HT1080 (cell line): ENCODE measurements around the gene SERPINB7. TPM values are rescaled to one million over a fixed set of nuclear protein-coding genes. Genes with fewer than 3 reads are reported as not detected.

Source experiments
- DNase-seq: peaks from one replicate; pipeline ENCODE4 v3.0.0-alpha.2; 2015; ENCODE audit warnings: low read depth
- total RNA-seq: library from RNA; depleted of rRNA; stranded (reverse); fragments of >200 nt; shearing (Covaris generic); gene quantifications from 2 replicates; pipeline ENCODE4 v1.2.3, GENCODE V29; 2014; rRNA removed

The SERPINB7 gene
- total RNA-seq, 1 experiment from 2014 or later: 71.5 TPM

DNA sequence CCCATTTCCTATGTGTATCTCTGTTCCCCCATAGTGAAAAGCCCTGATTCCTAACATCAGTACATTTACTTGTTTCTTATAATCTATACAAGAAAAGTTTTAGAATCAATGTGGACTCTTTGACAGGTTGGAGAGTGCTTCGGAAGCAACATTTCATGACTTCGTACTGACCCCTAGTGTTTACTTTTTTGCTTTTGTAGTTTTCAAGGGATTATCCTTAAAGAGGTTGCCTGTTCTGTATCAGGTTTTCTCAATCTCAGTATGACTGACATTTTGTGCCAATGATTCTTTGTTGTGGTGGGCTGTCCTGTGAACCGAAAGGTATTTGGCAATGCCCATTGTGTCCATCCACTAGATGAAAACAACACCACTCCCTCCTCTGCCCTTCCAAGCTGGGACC, 69.0 kb downstream of the SERPINB7 start:
- DNase-seq: peak; percentile 61

DNA sequence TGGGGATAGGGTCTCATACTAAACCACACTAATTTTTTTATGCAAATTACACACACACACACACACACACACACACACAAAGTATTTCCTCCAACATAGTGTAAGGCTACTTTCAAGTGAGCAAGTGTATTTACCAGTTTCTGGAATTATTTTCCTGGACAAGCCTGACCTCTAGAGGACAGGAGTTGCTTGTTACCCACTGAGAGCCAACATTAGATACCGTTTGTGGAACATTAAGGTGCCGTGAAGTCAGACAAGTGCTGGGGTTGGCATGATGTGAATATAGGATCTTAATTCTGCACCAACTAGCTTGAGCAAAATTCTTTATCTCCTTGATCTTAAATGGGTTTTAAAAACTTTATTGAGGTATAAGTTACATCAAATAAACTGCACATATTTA, 72.9 kb downstream of the SERPINB7 start:
- peak; percentile 63 for DNase-seq

DNA sequence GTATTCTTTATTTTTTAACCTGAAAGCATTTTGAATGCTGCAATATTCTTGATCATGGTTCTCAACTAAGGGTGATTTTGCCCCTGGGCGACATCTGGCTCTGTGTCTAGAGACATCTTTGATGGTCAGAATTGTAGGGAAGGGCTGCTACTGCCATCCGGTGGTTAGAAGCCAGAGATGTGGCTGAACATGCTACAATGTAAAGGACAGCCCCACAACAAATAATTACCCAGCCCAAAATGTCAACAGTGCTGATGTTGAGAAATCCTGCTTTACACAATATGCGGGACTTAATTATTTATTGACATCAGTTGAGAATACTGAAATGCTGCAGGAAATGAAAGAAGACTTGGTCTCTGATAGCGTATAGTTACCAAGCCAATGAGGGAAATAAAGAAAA, 74.8 kb downstream of the SERPINB7 start:
- DNase-seq: peak; percentile 52

DNA sequence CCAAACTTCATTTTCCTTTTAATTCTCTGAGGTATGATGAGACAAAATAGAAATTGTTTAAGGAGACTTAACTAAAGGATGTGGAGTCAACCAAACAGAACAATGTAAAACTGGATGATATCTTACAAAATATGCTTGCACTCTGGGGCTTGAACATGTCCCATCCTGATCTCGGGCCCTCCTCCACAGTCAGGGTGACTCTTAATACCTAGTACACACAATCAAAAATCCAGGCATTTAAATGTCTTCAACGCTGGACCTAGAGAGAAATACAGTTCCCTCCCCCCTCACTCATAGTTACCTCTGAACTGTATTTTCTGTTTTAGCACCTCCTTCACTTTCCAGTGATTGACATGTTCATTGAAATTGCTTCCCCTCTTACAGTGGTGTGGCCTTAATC, 75.4 kb downstream of the SERPINB7 start:
- DNase-seq: no peak

Other genes with a start within 250 kb of the SERPINB7 start
- gene SERPINB12, start 233.0 kb upstream of the SERPINB7 start, total RNA-seq: not detected in 2 replicates
- gene SERPINB13, start 188.1 kb upstream of the SERPINB7 start, total RNA-seq: not detected in 2 replicates
- not detected in 2 replicates for gene SERPINB4, start 131.2 kb upstream of the SERPINB7 start, total RNA-seq
- not detected in 2 replicates for gene SERPINB3, start 113.5 kb upstream of the SERPINB7 start, total RNA-seq
- not detected in 2 replicates for gene SERPINB11, start 72.5 kb upstream of the SERPINB7 start, total RNA-seq
- gene SERPINB2, start 112.3 kb downstream of the SERPINB7 start, total RNA-seq: 0.27 and 1.8 TPM in 2 replicates
- gene SERPINB10, start 132.5 kb downstream of the SERPINB7 start, total RNA-seq: not detected in 2 replicates
- gene HMSD, start 173.9 kb downstream of the SERPINB7 start, total RNA-seq: not detected in 2 replicates
- gene SERPINB8, start 194.7 kb downstream of the SERPINB7 start, total RNA-seq: 30.6 and 39.6 TPM in 2 replicates